Activated T-helper 1 cell treated with anti-CD3 and anti-CD28 coated beads, Interleukin-12 subunit alpha, Interleukin-12 subunit beta, Interleukin-2, Interleukin-4 antibody, amounts not matched to agents 30 ng/mL and 10 ng/mL and 1 ng/mL, durations not matched to agents 14 hours and 24 hours and 36 hours (primary cell): ENCODE results near the gene MGRN1. TPM values are rescaled to one million over a fixed set of nuclear protein-coding genes. Genes with fewer than 3 reads are reported as not detected.

Experiments used
- DNase-seq: peaks from one replicate; pipeline ENCODE4 v3.0.0; 2021; ENCODE audit warnings: low spot score
- H3K27ac Mint-ChIP-seq: one replicate; pipeline ENCODE4 v1.8.0; 2021; ENCODE audit warnings: mild to moderate bottlenecking, mixed read lengths
- H3K27me3 Mint-ChIP-seq: one replicate; pipeline ENCODE4 v1.8.0; 2022; ENCODE audit warnings: mild to moderate bottlenecking, moderate library complexity, mixed read lengths; ENCODE audit not compliant: insufficient read depth
- H3K36me3 Mint-ChIP-seq: one replicate; pipeline ENCODE4 v1.8.0; 2021; ENCODE audit warnings: low read depth, mixed read lengths
- H3K4me1 Mint-ChIP-seq: one replicate; pipeline ENCODE4 v1.8.0; 2021; ENCODE audit warnings: low read depth, mixed read lengths
- H3K4me3 Mint-ChIP-seq: one replicate; pipeline ENCODE4 v1.8.0; 2021; ENCODE audit warnings: mild to moderate bottlenecking, moderate library complexity, mixed read lengths
- H3K9me3 Mint-ChIP-seq: one replicate; pipeline ENCODE4 v1.8.0; 2021; ENCODE audit warnings: mixed read lengths
- intact Hi-C: fragments of 100-400 bp; cut with micrococcal nuclease; formaldehyde crosslinking; loops from one replicate; pipeline ENCODE4 v1.15.1; 2024
- total RNA-seq: library from RNA; stranded (reverse); gene quantifications from 2 replicates; pipeline ENCODE4 v1.2.3, GENCODE V29; 2022

The MGRN1 gene
- total RNA-seq, 1 donor from 2014 or later: 110 TPM

DNA sequence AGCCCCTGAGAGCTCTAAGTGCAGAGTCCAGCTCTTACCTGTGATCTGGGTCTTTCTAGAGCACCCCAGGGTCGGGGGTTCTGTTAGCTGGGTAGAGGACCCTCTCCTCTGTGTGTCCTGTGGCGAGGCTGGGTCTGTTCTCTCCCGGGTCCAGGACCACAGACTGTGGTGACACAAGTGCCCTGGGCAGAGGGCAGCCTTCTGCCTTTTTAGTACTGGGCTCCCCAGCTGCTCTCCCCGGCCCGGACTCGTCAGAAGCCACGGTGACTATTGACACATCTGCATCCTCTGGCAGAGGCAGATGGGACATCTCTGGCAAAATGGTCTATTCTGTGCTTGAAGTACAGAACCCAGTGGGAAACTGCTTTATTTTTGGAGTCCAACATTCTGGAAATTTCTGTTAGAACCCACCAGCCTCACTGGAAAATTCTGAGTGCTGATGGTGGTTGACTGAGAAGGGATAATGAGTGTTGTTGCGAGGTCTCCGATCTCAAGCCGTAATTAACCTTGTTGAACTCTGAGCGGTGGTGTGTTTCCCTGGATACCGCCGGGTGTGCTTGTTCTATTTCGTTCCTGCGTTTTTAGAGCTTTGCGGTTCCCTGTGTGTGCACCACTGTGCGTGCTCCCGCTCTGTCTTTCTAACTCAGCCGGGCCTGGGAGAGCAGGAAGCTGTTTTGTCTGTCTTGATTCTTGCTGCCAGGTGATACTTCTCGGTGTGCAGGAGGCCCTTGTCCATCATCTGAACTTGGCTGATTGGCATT, 42.8 kb downstream of the MGRN1 start:
- Mint-ChIP-seq H3K9me3 (no peaks in the 10 kb centered on the region), H3K4me3 (no peak overlapping the region), H3K36me3 (peaks cover 17% of the 10 kb centered on the region), H3K4me1 (peaks cover 24% of the 10 kb centered on the region), H3K27ac (no peak overlapping the region), H3K27me3 (no peaks in the 10 kb centered on the region)
- DNase-seq: no peak
- intact Hi-C loops: no loop called here

DNA sequence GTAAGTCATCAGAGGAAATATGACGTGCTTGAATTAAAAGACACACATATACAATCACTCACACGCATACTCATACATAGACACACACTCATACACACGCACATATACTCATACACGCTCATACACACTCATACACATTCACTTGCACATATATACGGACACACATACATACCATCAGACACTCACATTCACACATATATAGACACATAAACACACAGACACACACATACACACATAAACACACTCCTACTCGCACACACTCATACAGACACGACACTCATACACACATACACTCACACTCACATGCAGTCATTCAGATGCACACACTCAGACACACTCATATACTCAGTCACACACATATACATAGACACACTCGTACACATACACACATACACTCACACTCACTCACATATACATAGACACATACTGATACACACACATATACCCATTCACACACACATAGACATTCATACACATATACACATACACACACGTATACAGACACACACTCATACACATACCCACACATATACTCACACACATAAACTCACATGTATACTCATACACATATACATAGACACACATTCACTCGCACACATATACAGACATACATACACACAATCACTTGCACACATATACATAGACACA, 43.8 kb downstream of the MGRN1 start:
- Mint-ChIP-seq H3K9me3 (no peaks in the 10 kb centered on the region), H3K27ac (no peak overlapping the region), H3K27me3 (no peaks in the 10 kb centered on the region), H3K4me1 (peaks cover 16% of the 10 kb centered on the region), H3K36me3 (peaks cover 18% of the 10 kb centered on the region), H3K4me3 (no peak overlapping the region)
- intact Hi-C loops: no loop called here
- no peak for DNase-seq

DNA sequence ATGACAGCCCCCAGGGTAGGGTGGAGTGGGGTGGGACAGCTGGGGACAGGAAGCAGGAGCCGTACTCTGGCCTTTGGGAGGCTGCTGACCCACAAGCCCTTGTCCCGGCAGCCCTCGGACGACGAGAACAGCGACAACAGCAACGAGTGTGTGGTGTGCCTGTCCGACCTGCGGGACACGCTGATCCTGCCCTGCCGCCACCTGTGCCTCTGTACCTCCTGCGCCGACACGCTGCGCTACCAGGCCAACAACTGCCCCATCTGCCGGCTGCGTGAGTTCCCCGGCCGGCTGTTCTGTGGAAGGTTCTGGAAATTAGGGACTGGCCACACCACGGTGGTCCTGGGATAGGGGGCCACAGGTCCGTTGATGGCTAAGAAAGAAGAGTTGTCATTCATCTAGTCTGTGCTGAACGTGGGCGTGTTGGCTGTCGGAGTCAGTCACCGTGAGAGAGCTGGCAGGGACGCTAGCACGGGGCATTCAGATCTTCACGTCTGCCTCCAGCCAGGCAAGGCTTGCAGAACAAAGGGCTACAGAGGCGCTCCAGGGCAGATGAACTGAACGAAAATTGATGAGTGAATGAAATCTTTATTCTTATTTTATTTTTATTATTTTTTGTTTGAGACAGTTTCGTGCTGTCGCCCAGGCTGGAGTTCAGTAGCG, 48.9 kb downstream of the MGRN1 start:
- Mint-ChIP-seq H3K36me3 (peaks cover 15% of the 10 kb centered on the region), H3K9me3 (no peaks in the 10 kb centered on the region), H3K4me1 (peaks cover 29% of the 10 kb centered on the region), H3K27me3 (no peaks in the 10 kb centered on the region), H3K4me3 (no peak overlapping the region), H3K27ac (no peak overlapping the region)
- no peak for DNase-seq
- intact Hi-C loops: no loop called here

DNA sequence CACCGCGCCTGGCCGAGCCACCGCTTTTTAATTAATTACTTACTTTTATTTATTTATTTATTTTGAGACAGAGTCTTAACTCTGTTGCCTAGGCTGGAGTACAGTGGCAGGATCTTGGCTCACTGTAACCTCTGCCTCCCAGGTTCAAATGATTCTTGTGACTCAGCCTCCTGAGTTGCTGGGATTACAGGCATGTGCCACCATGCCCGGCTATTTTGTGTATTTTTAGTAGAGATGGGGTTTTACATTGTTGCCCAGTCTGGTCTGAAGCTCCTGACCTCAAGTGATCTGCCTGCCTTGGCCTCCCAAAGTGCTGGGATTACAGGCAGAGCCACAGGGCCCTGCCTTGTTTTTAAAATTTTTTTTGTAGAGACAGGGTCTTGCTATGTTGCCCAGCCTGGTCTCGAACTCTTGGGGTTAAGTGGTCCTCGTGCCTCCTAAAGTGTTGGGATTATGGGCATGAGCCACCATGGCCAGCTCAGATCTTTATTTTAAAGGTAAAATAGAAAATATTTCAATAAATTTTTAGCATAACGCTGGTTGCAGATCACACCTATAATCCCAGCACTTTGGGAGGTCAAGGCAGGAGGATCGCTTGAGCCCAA, 50.4 kb downstream of the MGRN1 start:
- no peaks in the 10 kb centered on the region for H3K27me3 Mint-ChIP-seq
- intact Hi-C loops: loop anchor here (5.0 kb wide), 1 partner anchor 57 kb away; the partner anchor contains the start of genes ANKS3 and DNAAF8
- H3K27ac Mint-ChIP-seq: peak overlapping the region; percentile 93
- H3K36me3 Mint-ChIP-seq: peaks cover 11% of the 10 kb centered on the region
- DNase-seq: no peak
- H3K4me3 Mint-ChIP-seq: peak overlapping the region; percentile 37
- no peaks in the 10 kb centered on the region for H3K9me3 Mint-ChIP-seq
- H3K4me1 Mint-ChIP-seq: peaks cover 30% of the 10 kb centered on the region

DNA sequence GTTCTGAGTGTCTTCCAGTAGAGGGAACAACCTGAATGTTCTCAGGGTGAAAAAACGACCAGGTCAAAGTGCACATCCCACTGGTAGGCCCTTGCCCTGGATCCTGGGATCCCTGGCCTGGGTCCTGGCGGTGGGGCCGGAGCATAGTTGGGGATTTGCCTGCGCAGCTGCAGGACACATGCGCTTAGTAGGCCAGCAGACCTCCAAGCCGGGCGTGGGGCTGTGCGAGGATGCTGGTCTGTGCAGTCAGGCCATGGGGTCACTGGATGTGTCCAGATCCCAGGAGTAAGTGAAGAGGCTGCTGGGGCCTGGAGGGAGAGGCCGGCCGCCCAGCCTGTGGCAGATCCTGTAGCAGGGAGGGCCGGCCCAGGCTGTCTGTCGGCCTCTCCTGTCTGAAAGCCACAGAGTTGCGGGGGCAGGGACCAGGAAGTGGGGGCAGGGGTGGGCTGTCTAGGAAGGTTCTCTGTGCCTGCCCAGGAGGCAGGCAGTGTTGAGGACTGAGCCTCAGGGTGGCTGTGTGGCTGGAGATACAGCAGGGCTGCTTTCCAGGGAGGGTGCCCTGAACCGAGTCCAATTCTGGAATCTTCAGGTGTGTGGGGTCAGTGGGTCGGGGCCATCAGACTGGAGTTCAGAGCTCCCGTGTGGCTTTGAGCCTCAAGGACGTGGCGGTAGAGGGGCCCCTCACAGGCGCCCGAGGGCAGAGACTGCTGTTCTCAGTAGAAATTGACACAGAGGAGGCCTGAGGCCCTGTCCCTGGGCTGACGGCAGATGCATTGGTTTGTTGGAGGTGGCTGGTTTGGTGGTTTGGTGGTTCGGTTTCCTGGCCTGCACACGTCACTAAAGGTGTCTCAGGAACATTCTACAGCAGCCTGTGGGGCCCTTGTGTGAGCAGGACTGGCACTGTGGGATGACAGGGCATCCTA, 51.5 kb downstream of the MGRN1 start:
- intact Hi-C loops: loop anchor here (1.0 to 5.0 kb wide), 4 partner anchors 11 to 56 kb away; partner anchors contain the start of genes ANKS3 and DNAAF8
- peak; percentile 74 for DNase-seq
- Mint-ChIP-seq H3K27me3 (no peaks in the 10 kb centered on the region), H3K9me3 (no peaks in the 10 kb centered on the region), H3K36me3 (peaks cover 11% of the 10 kb centered on the region), H3K4me1 (peaks cover 30% of the 10 kb centered on the region), H3K27ac (peak overlapping the region; percentile 93), H3K4me3 (peak overlapping the region; percentile 73)

DNA sequence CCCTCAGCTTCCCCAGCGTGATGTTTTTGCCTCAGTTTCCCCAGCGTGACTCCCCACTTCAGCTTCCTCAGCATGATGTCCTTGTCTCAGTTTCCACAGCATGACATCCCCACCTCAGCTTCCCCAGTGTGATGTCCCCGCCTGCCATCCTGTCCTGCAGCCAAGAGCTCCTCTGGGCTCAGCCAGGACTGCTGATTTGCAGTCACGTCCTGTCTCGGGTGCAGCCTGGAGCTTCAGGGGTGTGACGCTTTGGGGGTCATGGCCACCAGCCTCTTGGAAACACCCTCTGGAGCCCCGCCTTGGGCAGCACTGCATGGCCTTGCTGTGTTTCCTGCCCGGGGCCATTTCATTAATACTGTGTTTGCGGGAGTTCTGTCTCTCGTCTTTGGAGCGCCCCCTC, 52.2 kb downstream of the MGRN1 start:
- Mint-ChIP-seq H3K4me3 (peak overlapping the region; percentile 73), H3K4me1 (peaks cover 30% of the 10 kb centered on the region), H3K36me3 (peaks cover 14% of the 10 kb centered on the region), H3K27me3 (no peaks in the 10 kb centered on the region), H3K27ac (peak overlapping the region; percentile 93), H3K9me3 (no peaks in the 10 kb centered on the region)
- DNase-seq: no peak
- intact Hi-C loops: loop anchor here (1.0 to 5.0 kb wide), 4 partner anchors 12 to 55 kb away; partner anchors contain the start of genes ANKS3 and DNAAF8

DNA sequence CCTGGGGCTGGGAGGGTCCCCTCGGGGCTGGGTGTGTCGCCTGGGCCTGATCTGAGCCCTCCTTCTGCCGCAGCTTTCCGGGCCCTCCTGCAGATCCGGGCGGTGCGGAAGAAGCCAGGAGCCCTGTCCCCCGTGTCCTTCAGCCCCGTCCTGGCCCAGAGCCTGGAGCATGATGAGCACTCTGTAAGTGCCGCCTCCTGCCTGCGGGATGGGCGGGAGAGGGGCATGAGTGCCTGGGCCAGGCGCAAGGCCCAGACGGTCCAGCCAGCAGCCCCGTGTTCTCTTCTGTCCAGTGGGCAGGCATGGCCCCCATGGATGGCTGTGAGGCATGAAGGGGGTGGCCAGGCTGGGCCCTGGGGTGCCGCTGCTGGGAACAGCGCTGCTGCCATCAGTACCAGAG, 52.8 kb downstream of the MGRN1 start:
- no peak overlapping the region for H3K27ac Mint-ChIP-seq
- no peak overlapping the region for H3K4me3 Mint-ChIP-seq
- H3K9me3 Mint-ChIP-seq: no peaks in the 10 kb centered on the region
- H3K27me3 Mint-ChIP-seq: no peaks in the 10 kb centered on the region
- peaks cover 12% of the 10 kb centered on the region for H3K36me3 Mint-ChIP-seq
- intact Hi-C loops: loop anchor here (2.0 to 5.0 kb wide), 2 partner anchors 17 to 55 kb away; partner anchors contain the start of genes ANKS3 and DNAAF8
- peaks cover 30% of the 10 kb centered on the region for H3K4me1 Mint-ChIP-seq
- no peak for DNase-seq

DNA sequence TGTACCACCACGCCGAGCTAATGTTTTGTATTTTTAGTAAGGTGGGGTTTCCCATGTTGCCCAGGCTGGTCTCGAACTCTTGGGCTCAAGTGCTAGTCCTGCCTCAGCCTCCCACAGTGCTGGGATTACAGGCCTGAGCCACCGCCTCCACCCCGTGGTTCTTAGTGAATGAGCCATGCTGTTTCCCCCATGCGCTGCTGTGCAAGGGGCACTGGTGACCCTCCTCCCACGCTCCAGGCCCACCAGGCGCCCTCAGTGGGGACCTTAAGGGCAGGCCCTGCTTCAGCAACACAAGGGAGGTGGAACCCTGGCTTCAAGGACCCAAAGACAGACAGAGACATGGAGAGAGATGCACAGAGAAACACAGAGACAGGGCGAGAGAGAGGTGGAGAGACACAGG, 53.4 kb downstream of the MGRN1 start:
- no peak for DNase-seq
- H3K9me3 Mint-ChIP-seq: no peaks in the 10 kb centered on the region
- intact Hi-C loops: loop anchor here (2.0 to 5.0 kb wide), 2 partner anchors 17 to 54 kb away; partner anchors contain the start of genes ANKS3 and DNAAF8
- no peak overlapping the region for H3K4me3 Mint-ChIP-seq
- H3K4me1 Mint-ChIP-seq: peaks cover 30% of the 10 kb centered on the region
- H3K36me3 Mint-ChIP-seq: peaks cover 12% of the 10 kb centered on the region
- no peaks in the 10 kb centered on the region for H3K27me3 Mint-ChIP-seq
- H3K27ac Mint-ChIP-seq: peak overlapping the region; percentile 87

DNA sequence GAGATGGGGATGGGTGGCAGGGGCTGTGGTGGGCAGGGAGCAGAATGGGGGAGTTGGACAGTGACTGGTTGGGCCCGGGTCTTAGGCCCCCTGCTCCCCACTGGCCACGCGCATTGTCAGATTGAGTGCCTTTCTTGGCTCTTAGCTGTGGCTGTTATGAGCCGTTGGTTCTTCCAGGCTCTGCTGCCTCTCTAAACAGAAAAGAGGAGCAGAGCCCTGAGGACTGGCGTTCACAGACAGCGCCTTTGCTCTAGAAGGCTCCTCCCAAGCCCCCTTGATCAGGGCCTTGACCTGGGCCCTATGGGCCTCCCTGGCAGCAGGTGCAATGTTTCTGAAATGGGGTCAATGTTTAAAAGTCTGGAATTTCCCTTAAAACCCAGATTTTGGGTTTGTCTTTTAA, 54.0 kb downstream of the MGRN1 start:
- Mint-ChIP-seq H3K9me3 (no peaks in the 10 kb centered on the region), H3K4me3 (no peak overlapping the region), H3K27me3 (no peaks in the 10 kb centered on the region), H3K27ac (peak overlapping the region; percentile 87), H3K36me3 (peaks cover 10% of the 10 kb centered on the region), H3K4me1 (peaks cover 30% of the 10 kb centered on the region)
- intact Hi-C loops: loop anchor here (5.0 kb wide), 1 partner anchor 54 kb away; the partner anchor contains the start of genes ANKS3 and DNAAF8
- no peak for DNase-seq

DNA sequence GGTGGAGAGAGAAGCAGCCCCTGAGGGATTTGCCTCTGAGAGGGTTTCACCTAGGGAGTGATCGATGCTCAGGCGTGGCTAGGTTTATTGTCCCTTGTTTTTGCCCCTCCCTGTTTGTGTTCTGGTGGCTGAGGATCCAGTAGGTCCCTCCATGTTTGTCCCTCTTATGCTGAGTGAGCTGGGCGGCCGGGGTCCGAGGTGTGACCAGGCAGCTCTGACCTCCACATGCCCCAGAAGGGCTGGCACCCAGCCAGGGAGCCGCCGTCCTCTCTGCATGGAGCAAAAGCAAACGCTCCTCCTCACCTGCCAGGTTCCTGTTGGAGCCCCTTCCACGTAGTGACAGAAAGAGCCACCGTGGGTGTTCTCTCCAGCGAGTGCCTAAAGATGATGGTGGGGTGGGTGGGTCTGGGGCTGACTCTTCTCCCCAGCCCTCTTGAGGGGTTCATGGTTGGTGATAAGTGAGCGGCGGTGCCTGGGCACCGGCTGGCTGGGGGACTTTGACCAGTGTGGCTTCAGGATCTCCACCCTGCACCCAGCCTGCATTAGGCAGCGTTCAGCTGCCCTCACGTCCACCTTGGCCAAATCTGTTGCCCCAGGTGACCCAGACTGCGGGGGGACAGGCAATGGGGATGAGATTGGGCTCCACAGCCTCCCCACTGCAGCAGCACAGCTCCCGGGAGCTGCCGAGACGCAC, 54.7 kb downstream of the MGRN1 start:
- Mint-ChIP-seq H3K4me3 (no peak overlapping the region), H3K27me3 (no peaks in the 10 kb centered on the region), H3K27ac (peak overlapping the region; percentile 26), H3K9me3 (no peaks in the 10 kb centered on the region), H3K36me3 (peaks cover 8% of the 10 kb centered on the region), H3K4me1 (peaks cover 30% of the 10 kb centered on the region)
- DNase-seq: no peak
- intact Hi-C loops: loop anchor here (5.0 kb wide), 1 partner anchor 53 kb away; the partner anchor contains the start of genes ANKS3 and DNAAF8

DNA sequence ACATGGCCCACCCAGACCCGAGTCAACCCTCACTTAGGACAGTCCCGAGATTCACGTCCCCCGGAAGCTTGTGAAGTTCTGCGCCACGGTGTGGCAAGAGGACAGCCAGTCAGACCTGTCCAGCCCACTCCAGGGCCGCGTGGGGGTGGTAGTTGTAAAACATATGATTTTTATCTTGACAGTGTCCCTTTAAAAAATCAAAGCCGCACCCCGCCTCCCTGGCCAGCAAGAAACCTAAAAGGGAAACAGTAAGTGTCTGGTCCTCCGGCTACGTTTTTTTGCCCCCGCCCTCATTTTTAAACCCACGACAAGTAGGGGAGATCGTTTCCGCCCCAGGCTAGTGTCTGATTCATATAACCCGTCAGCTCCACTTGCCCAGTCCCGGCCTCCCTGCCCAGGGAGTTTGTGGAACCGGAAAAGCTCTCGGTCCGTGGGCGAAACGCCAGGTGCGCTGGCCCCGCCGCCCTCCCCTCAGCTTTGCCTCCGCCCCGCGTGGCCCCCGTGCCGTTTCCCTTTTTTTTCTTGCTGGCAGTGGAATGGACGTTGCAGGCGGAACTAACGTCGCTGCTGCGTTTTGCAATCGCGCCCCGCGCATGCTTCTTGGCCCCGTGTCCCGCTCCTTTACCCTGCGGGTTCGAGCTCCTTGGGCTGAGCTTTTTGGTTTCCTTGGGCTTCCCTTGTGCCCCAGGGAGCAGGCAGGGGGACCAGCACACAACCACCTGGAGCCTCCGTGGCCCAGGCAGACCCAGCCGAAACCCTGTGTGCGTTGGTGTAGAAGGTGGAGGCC, 55.4 kb downstream of the MGRN1 start:
- no peaks in the 10 kb centered on the region for H3K9me3 Mint-ChIP-seq
- intact Hi-C loops: loop anchor here (5.0 kb wide), 1 partner anchor 52 kb away; the partner anchor contains the start of genes ANKS3 and DNAAF8
- no peak overlapping the region for H3K4me3 Mint-ChIP-seq
- no peaks in the 10 kb centered on the region for H3K27me3 Mint-ChIP-seq
- peaks cover 12% of the 10 kb centered on the region for H3K36me3 Mint-ChIP-seq
- H3K4me1 Mint-ChIP-seq: peaks cover 30% of the 10 kb centered on the region
- DNase-seq: no peak
- H3K27ac Mint-ChIP-seq: no peak overlapping the region
